Left kidney (tissue), 8 donors: ENCODE data around the gene POLA1. TPM values are rescaled to one million over a fixed set of nuclear protein-coding genes. Genes with fewer than 3 reads are reported as not detected.
"Not testable (repeated sequence)": the region's sequence is repeated elsewhere in the genome, so short reads cannot be mapped to it uniquely, and the experiment has no call there.

Source experiments
- DNase-seq: peaks from one replicate; pipeline ENCODE4 v3.0.0-alpha.2; 2013
- long read RNA-seq, 8 donors: transcript quantifications; one replicate each; lab custom pipeline, GENCODE V29; 2026
- polyA plus RNA-seq: library from polyadenylated mRNA; unstranded; fragments of 120-200 nt; gene quantifications from one replicate; pipeline ENCODE4 v1.2.1, GENCODE V29; 2013; ENCODE audit not compliant: insufficient read length

POLA1 gene, protein sequence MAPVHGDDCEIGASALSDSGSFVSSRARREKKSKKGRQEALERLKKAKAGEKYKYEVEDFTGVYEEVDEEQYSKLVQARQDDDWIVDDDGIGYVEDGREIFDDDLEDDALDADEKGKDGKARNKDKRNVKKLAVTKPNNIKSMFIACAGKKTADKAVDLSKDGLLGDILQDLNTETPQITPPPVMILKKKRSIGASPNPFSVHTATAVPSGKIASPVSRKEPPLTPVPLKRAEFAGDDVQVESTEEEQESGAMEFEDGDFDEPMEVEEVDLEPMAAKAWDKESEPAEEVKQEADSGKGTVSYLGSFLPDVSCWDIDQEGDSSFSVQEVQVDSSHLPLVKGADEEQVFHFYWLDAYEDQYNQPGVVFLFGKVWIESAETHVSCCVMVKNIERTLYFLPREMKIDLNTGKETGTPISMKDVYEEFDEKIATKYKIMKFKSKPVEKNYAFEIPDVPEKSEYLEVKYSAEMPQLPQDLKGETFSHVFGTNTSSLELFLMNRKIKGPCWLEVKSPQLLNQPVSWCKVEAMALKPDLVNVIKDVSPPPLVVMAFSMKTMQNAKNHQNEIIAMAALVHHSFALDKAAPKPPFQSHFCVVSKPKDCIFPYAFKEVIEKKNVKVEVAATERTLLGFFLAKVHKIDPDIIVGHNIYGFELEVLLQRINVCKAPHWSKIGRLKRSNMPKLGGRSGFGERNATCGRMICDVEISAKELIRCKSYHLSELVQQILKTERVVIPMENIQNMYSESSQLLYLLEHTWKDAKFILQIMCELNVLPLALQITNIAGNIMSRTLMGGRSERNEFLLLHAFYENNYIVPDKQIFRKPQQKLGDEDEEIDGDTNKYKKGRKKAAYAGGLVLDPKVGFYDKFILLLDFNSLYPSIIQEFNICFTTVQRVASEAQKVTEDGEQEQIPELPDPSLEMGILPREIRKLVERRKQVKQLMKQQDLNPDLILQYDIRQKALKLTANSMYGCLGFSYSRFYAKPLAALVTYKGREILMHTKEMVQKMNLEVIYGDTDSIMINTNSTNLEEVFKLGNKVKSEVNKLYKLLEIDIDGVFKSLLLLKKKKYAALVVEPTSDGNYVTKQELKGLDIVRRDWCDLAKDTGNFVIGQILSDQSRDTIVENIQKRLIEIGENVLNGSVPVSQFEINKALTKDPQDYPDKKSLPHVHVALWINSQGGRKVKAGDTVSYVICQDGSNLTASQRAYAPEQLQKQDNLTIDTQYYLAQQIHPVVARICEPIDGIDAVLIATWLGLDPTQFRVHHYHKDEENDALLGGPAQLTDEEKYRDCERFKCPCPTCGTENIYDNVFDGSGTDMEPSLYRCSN (N-terminal part only)
- polyA plus RNA-seq, result 21.5 TPM
- long read RNA-seq, donor 1, result 0 reads
- long read RNA-seq, donor 2, full-length matches to known transcripts, result 1 of 1 reads
- long read RNA-seq, donor 2, partial matches to known transcripts, result 0 of 1 reads
- long read RNA-seq, donor 2, other reads (novel, unspliced or antisense), result 0 of 1 reads
- long read RNA-seq, donor 3, partial matches to known transcripts, result 0 of 1 reads
- long read RNA-seq, donor 3, other reads (novel, unspliced or antisense), result 0 of 1 reads
- long read RNA-seq, donor 4, partial matches to known transcripts, result 370 of 370 reads
- long read RNA-seq, donor 4, other reads (novel, unspliced or antisense), result 0 of 370 reads
- long read RNA-seq, donor 5, partial matches to known transcripts, result 0 of 1 reads
- long read RNA-seq, donor 5, other reads (novel, unspliced or antisense), result 0 of 1 reads
- long read RNA-seq, donor 6, full-length matches to known transcripts, result 1 of 1 reads
- long read RNA-seq, donor 6, partial matches to known transcripts, result 0 of 1 reads
- long read RNA-seq, donor 6, other reads (novel, unspliced or antisense), result 0 of 1 reads
- long read RNA-seq, donor 7, full-length matches to known transcripts, result 2 of 9 reads
- long read RNA-seq, donor 7, partial matches to known transcripts, result 7 of 9 reads
- long read RNA-seq, donor 7, other reads (novel, unspliced or antisense), result 0 of 9 reads
- long read RNA-seq, donor 8, partial matches to known transcripts, result 0 of 1 reads
- long read RNA-seq, donor 8, other reads (novel, unspliced or antisense), result 0 of 1 reads

DNA sequence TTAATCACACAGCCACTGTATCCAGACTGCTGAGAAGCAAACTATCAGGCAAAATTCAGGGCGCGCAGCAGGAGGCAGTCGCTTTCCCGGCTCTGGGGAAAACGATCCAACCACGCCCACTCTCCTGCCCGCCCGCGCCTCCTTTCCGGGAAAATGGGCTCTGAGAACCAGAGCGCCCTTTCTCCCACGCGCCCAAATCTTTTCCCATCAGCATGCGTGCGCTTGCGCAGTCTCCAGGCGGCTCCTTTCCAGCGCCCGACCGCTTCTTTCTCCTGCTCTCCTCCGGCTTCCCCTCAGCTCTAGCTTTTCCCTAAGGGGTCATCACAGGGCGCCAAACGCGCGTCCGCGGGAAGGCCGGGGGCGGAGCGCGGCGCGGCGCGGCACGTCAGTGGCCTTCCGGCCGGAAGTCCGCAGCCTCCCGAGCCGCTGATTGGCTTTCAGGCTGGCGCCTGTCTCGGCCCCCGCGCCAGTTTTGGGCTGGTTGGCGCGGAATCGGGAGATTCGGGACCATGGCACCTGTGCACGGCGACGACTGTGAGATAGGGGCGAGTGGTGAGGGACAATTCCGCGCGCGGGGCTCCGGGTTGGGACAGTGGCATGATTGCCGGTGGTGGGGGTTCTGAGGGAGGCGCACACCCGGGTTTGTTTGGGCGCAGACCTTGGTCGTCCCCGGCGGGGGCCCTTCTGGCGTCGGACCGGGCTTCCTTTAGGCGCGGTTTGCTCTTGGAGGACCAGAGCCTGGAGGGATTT, at the start of gene POLA1:
POLA1 (plus strand) TSS at position 466 of the 750 bp plus-strand sequence; CDS start at position 510, 44 bp downstream.
- DNase-seq, result peak; percentile 91

DNA sequence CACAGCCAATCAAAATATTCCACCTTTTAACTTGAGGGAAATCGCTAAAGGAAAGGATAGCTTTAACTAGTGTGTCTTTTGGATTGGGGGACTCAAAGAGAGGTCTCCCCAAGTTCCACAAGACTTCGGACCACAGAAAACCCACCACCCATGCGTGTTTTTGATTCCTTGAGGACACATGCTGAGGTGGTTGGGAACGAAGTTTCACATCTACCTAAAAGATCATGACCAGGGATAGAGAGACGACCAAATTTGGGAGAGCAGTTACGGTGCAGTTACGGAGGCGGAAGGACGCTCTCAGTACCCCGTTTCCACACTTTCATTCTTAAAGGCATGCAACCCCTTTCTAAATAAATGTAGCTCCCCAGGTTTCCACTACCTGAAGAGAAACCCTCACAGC, 47.7 kb upstream of the POLA1 start:
- no peak for DNase-seq

DNA sequence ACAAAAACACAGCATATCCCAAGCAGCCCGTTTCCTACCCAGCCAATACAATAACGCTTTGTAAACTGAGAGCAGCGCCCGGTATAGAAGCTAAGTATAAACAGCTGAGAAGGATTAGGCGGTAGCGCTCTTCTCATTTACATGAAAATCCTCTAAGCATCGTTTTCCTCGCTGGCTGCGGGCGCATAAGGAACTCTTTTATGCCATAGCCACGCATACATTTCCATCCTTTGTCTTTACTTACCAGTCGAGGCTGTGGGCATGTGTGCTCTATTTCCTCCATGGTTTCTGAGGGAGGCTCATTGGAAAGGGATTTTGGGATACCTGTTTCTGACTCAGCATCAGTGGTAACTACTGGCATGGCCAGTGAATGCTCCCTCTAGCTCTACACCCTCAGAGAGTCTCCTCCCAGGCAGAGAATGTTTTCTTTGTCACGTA, 47.0 kb upstream of the POLA1 start:
- no peak for DNase-seq

DNA sequence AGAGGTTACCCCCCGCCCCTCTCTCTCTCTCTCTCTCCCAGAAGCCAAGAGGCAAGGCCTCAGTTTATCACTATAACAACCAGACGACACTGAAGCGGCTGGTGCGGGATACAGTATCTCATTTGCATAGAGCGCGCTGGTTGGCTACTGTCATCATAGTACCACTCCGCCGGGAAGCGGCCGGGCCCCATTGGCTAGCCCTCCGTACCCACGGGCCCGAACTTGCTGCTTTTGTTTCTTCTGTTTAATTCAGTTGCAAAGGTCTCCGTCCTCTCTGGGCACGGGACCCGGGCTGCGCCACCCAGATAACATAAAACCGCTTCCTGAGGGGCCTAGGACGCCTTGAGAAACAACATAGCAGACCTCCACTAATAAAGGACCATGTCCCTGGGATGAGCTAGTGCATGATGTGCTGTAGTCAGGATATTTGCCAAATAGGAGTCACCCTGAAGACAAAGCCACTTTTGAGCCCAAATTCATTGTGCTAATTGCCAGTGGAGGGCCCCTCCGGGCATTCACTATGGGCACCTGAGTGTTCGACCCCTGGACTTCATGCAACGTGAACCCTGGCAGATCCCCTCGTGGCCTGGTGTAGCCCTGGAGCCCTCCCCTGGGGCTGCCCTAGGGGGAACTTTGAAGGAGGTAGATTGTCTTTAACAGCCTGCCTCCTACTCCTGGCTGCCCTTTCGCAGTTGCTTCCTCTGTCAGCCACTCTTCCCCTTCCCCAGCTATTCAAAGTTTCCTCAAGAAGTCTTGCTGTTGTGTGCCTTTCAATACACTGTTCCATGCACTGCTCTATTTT, 46.3 kb upstream of the POLA1 start, which contains the start of gene PCYT1B:
PCYT1B (minus strand) TSS at position 91 of the 802 bp plus-strand sequence. CDS start 242 bp downstream, outside the sequence.
- peak; percentile 72 for DNase-seq

DNA sequence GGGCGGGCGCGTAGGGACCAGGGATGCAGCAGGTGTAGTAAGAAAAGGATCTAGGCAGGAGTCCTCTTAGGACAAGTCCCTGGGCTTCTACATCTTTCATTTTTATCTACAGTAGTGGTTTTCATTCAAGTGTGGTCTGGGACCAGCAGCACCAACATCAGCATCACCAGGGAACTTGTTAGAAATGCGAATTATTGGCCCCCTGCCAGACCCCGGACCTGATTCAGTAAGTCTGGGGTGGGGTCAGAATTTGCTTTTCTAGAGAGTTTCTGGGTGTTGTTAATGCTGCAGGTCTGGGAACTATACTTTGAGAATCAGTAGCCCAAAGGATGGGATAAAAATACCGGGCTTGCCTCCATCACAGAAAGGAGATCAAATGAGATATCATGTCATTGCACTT, 45.2 kb upstream of the POLA1 start:
- no peak for DNase-seq

DNA sequence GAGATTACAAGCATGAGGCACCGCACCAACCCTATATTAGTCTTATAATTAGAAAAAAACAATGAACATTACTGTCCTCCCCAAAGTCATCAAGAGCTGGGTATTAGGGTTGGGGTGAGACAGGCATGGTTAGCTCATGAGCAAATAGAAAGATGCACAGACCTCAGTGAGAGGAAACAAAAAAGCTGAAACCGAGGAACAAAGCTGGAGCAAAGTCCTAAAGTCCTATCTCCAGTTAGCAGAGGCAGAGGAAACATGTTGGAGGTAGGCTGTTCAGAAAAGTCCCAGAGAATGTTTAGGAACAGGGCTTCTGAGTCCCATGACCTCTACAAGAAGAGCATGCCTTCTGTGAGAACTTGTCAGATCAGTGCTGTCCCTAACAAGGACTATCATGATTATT, 41.9 kb upstream of the POLA1 start:
- no peak for DNase-seq

DNA sequence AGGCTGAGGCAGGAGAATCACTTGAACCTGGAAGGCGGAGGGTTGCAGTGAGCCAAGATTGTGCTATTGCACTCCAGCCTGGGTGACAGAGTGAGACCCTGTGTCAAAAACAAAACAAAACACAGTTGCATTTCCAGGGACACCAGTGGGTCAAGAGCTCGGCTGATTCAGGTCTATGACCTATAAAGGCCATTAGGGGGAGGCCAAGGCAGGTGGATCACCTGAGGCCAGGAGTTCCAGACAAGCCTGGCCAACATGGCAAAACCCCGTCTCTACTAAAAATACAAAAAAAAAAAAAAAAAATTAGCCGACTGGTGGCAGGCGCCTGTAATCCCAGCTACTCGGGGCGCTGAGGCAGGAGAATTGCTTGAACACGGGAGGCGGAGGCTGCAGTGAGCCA, 38.0 kb upstream of the POLA1 start:
- DNase-seq, result not testable (repeated sequence)

DNA sequence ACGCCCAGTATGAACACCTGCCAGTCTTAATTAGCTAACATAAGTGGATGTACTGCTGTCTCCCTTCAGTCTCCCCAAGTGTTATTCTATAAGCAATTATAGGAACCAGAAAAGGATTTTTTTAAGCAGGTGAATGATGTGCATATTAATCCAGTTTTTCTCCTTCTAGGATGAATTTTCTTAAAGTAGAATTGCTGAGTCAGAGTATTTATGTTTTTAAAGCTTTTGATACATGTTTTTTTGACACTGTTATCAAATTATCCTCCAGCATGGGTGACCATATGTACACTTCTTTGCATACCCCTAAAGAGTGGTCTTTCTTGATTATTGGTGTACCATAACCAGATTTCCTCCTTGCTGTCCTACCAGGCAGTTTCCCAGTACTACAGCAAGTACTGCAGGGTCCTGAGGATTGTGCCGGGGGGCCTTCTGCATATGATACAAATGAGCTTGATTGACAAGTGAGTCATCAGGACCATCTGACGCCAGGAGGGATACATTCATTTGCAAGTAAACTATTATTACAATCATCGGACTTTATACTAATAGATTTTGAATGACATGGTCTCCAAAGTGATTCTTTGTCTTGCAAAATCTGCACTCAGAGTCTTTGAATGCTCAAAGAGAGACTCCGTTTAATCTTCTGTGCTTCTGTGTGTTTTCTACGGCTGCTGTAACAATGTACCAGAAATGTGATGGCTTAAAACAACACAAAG, 35.9 kb upstream of the POLA1 start:
- DNase-seq, result no peak

DNA sequence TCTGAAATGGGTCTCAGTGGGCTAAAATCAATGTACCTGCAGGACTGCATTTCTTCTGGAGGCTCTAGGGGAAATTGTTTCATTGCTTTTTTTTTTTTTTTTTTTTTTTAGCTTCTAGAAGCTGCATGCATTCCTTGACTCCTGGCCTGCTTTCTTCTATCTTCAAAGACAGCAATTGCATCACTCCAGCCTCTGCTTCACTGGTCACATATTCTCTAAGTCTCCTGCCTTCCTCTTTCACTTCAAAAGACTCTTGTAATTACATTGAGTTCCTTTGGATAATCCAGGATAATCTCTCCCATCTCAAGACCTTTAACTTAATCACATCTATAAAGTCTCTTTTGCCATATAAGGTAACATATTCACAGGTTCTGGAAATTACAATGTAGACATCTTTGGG, 35.3 kb upstream of the POLA1 start:
- DNase-seq, result no peak

DNA sequence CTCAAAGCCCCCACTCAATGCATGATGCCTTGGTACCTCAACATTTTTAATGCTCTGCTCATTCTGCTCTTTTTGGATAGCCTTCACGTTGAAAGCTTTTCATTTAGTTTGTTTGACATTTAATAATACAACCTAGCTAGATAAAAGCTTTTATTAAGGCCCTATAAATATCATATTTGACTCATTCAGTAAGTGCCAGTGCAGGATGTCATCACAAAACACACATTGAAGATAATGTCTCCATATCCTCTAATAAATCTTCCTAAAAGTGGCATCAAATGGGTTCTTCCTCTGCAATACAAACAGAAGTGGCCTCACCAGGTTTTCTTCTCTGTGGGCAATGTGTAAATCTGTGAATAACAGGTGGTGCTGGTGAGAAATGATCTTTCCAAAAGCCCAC, 34.6 kb upstream of the POLA1 start:
- no peak for DNase-seq

DNA sequence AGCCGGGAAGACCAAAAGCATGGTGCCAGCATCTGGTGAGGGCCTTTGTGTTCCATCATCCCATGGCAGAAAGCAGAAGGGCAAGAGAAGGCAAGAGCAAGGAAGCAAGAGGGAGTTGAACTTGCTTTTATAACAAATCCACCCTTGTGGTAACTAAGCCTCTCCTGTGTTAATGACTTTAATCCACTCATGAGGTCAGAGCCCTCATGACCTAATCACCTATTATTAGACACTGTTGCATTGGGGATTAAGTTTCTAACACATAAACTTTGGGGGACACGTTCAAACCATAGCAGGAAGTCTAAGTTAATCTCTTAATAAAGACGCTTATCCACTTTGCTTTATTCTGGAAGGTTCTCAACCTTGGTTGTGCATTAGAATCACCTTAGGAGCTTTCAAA, 34.1 kb upstream of the POLA1 start:
- DNase-seq, result no peak

DNA sequence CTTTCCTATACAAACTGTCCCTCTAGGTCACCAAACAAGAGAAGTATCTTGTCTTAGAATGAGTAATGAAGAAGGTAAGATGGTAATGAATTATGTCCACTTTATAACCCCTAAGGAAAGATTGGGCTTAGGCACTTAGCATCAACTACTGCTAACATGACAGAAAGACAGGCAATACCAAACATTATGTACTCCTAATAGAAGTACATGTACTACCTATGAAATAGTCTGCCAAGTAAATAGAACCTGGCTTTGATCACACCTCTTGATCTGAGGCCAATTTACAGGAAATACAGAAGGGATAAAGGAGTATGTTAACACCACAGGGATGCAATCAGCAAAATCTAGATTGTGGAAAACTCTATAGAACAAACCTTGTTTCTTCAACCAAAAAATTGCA, 32.4 kb upstream of the POLA1 start:
- no peak for DNase-seq

DNA sequence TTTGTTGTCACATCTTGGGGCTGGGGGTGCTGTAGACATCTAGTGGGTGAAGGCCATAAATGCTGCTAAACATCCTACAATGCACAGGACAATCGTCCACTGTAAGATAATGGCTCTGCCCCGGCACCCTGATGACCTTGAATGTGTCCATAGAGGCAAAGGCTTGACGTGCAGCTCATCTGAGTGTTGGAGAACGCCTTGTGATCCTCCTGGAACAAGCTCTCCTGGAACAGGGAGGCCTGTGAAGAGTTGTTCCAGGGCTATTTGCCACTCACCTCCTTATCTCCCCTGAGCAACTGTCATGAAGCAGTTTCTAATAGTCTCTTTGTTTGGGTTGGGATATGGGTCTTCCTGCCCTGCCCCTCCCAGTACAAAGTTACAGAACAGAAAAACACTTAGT, 31.4 kb upstream of the POLA1 start:
- DNase-seq, result no peak

DNA sequence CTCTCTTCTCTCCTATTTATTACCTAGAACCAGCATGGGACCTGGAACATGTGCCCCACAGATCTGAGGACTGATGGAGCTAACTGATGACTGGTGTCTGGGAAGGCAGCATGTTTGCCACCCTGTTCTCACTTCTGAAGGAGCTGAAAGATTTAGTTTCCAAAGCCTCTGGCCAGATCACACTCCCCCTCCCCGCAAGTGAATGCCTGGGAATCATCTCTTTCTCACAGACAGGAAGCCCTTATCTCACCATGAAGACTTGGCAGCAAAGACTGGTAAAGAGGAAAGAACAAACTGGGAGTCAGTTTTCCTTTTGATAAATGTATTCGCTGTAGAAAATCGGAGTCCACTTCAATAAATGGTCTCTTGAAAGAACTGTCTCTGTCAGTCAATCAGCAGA, 25.6 kb upstream of the POLA1 start:
- no peak for DNase-seq

DNA sequence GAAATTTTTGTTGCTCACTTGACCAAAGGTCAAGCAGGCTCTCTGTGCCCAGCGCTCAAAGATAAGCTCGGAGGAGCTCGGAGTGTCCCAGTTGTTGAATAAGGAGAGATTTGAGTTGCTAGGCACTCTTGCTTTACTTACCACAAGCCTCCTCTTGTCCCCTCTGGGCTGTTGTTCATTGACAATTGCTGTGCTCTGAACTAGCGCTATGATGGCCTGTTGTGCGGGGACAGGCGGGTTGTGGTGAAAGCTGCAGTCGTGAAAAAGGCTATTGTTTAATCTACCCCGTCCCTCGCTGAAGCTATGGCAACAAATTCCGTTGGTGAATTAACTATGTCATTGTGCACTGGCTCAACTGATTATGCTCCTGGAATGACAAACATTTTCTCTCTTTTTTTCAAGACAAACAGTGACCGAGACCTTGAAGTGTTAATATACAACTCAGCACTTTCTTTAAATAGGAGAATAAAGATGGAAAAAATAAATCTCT, 21.0 kb upstream of the POLA1 start:
- no peak for DNase-seq

DNA sequence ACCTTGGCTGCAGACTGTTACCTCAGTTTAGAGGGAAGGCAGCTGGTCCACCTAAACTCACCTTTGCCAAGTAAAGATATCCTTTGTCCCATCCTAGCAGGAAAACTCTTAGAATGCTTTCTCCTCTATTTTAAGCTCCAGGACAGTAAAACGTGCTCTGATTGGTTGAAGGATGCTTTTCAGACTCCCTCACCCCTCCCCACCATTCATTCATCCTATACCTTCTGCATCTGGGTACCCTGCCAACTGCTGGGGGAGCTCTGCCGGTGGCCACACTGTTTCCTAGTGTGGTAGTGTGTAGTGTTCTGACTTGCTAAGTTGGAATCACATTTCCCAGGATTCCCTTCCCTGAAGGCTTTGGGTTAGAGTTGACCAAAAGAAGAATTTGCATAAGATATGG, 20.3 kb upstream of the POLA1 start:
- DNase-seq, result no peak

DNA sequence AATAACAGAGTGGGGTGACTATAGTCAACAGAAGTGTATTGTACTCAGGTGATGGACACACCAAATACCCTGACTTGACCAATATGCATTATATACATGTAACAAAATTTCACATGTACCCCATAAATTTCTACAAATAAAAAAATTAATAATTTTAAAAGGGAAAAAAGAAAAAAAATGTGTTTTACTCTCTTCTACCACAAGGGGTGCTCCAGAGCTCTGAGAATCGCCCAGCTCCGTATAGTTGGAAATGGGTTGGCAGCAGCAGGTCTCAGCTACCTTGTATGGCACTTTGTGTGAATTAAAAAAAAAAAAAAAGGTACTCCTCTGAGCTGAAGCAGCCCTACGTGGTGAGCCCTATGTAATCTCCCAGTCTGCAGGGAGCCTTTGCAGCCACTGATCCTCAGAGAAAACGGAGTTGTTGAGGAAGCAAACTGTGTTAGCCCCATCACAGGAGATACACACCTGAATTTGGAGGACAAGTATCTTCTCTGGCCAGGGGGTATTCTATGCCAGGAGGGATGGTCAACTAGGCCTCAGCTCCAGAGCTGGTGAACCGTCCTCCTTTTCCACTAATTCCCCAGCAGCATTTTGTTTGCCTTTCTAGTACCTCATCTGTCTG, 17.2 kb upstream of the POLA1 start:
- no peak for DNase-seq
